HG03432 (cell line): Measurements from ENCODE around the gene BICC1.

Experiments
- ATAC-seq: cut with Tn5 transposase; IDR thresholded peaks from one replicate; pipeline ENCODE4 v1.9.1; 2021; ENCODE audit warnings: mild to moderate bottlenecking, moderate library complexity; ENCODE audit not compliant: unreplicated experiment

Gene BICC1

GRCh38 chr10:58642283-58642682 is 129.6 kb downstream of the BICC1 start:
- no peak for ATAC-seq

GRCh38 chr10:58642916-58643428 is 130.3 kb downstream of the BICC1 start:
- no peak for ATAC-seq

GRCh38 chr10:58644311-58644710 is 131.6 kb downstream of the BICC1 start:
- ATAC-seq = no peak

DNA sequence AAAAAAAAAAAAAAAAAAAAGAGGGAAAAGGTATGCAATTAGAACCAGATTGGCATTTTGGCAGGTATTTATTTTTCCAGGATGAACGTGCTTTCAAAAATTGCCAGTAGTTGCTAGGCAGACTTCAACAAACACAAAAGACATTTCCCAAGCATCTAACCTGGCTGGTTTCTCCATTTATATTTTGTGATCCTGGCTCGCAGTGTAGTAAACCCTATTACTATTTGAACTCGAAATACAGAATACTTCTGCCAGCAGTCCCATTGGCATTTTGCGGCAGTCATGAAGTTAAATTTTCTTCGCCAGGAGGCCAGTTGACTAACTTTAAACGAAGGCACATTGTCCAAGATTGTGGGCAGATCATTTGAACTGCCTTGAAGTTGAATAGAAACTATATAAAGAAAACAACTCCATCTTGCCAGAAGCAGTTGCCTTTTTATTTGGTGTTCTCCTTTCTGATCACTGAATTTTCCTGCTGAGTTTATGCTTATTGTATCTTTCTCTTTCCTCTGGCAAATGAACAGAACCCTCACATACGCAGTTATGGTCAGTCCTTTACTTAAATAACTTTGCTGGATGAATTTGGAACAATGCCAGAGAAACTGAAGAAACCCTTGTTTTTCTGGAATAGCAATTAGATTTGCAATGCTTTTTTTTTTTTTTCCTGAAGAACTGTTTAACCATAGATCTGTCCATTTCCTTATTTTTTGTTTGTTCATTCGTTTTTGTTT is 132.9 kb downstream of the BICC1 start:
- no peak for ATAC-seq

- ATAC-seq = no peak
These were observed 134.9 kb downstream of the BICC1 start for GRCh38 chr10:58647376-58648112.

GRCh38 chr10:58648131-58648530 is 135.5 kb downstream of the BICC1 start:
- no peak for ATAC-seq

GRCh38 chr10:58651040-58651439 is 138.4 kb downstream of the BICC1 start:
- ATAC-seq = no peak

DNA sequence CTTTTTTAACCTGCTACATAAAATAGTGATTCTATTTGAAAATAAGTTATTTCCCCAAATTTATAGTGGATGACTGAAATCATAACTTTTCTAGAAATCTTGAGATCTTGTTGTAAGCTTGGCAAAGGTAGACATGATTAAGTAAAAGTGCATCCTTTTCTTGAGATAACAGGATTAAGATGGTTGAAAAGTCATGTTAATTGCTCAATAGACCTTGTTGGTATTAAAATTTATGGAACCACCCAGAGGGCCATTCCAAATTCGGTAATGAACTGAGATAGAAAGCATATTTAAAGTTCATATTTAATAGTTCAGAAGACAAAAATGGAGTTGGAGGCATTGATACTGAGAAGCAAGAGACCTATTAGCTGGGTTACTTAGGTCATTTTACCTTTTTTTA is 139.1 kb downstream of the BICC1 start:
- no peak for ATAC-seq

DNA sequence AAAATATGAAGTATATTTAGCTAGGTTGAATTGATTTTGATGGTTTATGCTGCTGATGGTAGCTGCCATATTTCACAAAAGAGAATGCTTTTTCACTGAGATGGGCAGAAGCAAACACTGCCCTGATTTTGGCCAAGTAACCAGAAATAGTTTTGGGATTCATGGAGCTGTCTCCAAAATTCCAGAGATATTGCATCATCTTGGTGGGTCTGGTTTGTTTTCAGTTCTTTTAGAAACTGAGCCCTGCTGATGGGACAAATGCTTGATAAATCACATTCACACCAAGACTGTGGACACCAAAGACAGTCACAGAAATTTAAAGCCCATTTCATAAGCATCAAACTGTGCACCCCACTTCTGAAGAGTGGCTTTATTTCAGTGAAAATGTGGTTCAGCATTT is 140.5 kb downstream of the BICC1 start:
- no peak for ATAC-seq

- ATAC-seq = no peak
These were observed 148.0 kb downstream of the BICC1 start for GRCh38 chr10:58660575-58661255.

DNA sequence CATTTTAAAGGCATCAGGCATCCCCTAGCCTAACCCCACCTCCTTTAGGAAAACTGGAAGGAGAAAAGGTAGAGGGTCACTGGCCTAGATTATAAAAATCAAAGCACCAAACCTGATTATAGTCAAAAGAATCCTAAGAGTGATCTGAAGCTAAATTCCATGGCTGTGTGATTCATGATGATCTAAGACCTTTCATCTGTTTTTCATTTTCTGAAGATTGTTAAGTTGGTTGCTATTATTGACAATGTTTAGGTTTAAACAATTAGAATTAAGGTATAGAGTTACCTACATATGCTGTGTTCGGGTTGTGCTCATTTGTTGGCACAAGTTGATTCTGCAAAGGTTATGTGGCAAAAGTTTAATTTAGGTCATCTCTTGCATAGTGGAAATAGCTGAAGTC is 148.7 kb downstream of the BICC1 start:
- no peak for ATAC-seq

- no peak for ATAC-seq
These were observed 149.2 kb downstream of the BICC1 start for GRCh38 chr10:58661902-58662301.

DNA sequence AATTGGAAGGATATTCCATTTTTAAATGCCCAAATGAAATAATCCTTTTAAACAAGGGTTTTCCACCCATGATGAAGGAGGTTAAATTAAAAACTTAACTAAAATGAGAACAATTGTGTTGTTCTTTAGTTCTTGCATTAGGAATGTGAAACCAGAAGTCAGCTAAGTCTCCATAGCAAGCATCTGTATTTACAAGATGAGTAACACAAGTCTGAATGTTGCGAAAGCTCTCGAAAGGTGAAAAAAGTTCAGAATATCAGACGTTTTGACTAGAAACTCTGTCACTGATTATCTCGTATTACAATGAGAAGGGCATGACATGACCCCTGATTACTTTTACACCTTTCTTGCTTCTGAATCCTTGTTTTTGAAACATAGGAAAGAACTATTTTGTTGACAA is 149.6 kb downstream of the BICC1 start:
- no peak for ATAC-seq

DNA sequence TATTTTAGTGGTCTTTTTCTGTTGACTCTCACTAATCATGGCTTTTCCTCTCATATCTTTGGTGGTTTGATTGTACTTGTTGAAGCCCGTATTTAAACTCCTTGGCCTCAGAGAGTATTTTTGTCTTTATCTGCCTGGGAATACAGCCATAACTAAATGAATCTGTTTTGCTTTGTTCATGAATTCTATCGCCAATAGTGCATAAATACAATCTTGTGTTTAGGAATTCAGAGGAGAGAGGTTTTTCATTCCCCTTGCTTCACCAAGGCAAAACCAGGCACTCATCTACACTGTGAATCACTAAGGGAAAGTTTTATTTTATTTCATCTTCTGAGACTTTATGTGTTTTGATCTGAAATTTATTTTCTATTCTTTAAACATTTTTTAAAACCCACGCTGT is 152.7 kb downstream of the BICC1 start:
- ATAC-seq = no peak

DNA sequence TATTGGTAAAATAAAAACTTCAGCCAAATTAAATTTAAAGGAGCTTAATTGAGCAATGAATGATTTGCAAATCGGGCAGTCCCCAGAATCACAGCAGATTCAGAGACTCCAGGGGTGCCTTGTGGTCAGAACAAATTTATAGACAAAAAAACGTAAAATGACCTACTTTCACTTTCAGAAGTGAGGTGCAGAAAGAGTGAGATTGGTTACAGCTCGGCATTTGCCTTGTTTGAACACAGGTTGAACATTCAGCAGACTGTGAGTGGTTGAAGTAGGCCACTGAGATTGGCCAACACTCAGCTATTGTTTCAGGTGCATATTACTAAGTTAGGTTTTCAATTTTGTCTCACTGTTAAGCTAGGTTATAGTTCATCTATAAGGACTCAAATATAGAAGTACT is 153.4 kb downstream of the BICC1 start:
- peak; percentile 67 for ATAC-seq

- ATAC-seq = no peak
These were observed 155.1 kb downstream of the BICC1 start for GRCh38 chr10:58667658-58668310.

- ATAC-seq = no peak
These were observed 160.2 kb downstream of the BICC1 start for GRCh38 chr10:58672845-58673244.

- ATAC-seq = no peak
These were observed 161.6 kb downstream of the BICC1 start for GRCh38 chr10:58674251-58674650.

DNA sequence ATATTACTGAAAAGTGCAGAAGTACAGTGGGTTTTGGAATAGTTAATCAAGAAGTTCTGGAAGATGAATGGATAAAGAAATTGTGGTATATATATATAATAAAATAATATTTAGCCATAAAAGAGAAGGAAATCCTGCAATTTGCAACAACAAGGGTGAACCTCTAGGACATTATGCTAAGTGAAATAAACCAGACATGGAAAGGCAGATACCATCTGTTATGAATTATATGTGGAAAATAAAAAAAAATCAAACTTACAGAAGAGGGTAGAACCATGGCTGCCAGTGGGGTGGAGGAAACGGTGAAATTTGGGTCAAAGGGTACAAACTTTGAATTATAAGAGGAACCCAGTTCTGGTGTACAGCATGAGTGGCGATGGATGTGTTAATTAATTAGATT is 162.6 kb downstream of the BICC1 start:
- no peak for ATAC-seq

DNA sequence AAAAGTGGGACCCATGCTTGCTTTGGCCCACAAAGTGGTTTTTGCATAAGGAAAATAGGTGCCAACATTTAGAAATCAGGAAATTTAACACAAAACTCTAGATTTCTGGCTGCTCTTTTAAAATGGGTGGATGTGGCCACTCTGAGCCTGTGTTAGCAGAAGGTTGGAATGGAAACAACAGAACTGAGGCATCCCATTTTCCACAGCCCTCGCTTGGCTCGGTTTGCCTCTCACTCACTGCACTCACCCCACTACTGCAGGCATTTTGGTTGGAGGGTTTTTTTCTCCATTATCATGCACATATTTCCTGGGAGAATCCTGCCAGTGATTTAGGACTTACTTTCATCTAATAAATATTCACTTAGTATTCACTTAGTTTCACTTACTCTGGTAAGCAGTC is 178.9 kb downstream of the BICC1 start:
- no peak for ATAC-seq

DNA sequence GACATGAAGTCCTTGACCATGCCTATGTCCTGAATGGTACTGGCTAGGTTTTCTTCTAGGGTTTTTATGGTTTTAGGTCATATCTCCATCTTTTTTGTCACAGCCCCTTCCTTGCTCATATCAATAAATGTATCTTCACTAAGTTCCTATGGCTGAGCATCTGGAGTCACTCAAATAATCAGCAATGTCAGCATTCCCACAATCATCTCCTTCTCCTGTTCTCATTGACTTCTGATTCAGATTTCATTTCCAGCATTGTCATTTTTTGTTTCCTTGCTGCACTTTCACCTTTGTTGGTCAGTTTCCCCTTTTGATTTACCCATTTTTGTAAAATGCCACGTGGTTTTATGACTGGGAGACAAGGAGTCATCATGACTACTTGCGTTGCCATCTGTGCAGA is 181.2 kb downstream of the BICC1 start:
- ATAC-seq = no peak
